Activated T-helper 2 cell treated with anti-CD3 and anti-CD28 coated beads, Interferon-gamma antibody, Interleukin-2, Interleukin-4, amounts not matched to agents 10 μg/mL and 5 μg/mL and 100 μg/mL, durations not matched to agents 14 hours and 24 hours and 36 hours (primary cell): Measurements from ENCODE around the gene CREBL2. TPM values are rescaled to one million over a fixed set of nuclear protein-coding genes. Genes with fewer than 3 reads are reported as not detected.
"Not testable (repeated sequence)": the region's sequence is repeated elsewhere in the genome, so short reads cannot be mapped to it uniquely, and the experiment has no call there.

Source experiments
- DNase-seq: peaks from one replicate; pipeline ENCODE4 v3.0.0; 2021; ENCODE audit warnings: low spot score
- H3K27ac Mint-ChIP-seq: one replicate; pipeline ENCODE4 v1.8.0; 2021; ENCODE audit warnings: mixed read lengths
- H3K27me3 Mint-ChIP-seq: one replicate; pipeline ENCODE4 v1.8.0; 2021; ENCODE audit warnings: low read depth, mixed read lengths
- H3K36me3 Mint-ChIP-seq: one replicate; pipeline ENCODE4 v1.8.0; 2021; ENCODE audit warnings: low read depth, mixed read lengths
- H3K4me1 Mint-ChIP-seq: one replicate; pipeline ENCODE4 v1.8.0; 2021; ENCODE audit warnings: low read depth, mixed read lengths
- H3K4me3 Mint-ChIP-seq: one replicate; pipeline ENCODE4 v1.8.0; 2021; ENCODE audit warnings: low read depth, mild to moderate bottlenecking, moderate library complexity, mixed read lengths
- H3K9me3 Mint-ChIP-seq: one replicate; pipeline ENCODE4 v1.8.0; 2021; ENCODE audit warnings: mixed read lengths
- intact Hi-C: fragments of 100-400 bp; cut with micrococcal nuclease; formaldehyde crosslinking; loops from one replicate; pipeline ENCODE4 v1.15.1; 2023
- total RNA-seq: library from RNA; stranded (reverse); gene quantifications from 2 replicates; pipeline ENCODE4 v1.2.3, GENCODE V29; 2022

Gene CREBL2
- total RNA-seq, 1 donor from 2014 or later: 22.3 TPM

DNA sequence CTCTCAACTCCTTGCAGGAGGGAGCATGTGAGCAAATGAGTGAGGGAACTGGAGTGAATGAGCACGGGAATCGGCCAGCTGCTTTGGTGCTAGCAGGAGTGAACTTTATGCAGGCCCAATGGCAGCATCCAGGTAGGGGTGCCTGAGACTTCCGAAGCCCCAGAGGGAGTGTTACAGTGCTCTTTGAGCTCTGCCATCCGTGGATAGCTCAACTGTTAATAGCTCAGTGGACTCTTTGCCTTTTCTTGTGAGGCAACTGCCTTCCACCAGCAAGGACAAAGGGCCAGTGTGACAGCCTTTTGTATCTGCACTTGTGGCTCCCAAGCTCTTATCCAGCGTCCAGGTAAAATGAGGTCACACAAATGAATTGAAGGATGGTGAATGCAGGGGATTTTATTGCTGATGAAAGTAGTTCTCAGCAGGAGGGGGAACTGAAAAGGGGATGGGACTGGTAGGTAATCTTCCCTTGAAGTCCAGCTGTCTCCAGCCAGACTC, 12.9 kb downstream of the CREBL2 start:
- DNase-seq: no peak
- Mint-ChIP-seq H3K9me3 (peaks cover 7% of the 10 kb centered on the region), H3K27me3 (no peaks in the 10 kb centered on the region), H3K4me1 (peaks cover 60% of the 10 kb centered on the region), H3K27ac (no peak overlapping the region), H3K4me3 (no peak overlapping the region), H3K36me3 (peaks cover 64% of the 10 kb centered on the region)
- intact Hi-C loops: no loop called here

DNA sequence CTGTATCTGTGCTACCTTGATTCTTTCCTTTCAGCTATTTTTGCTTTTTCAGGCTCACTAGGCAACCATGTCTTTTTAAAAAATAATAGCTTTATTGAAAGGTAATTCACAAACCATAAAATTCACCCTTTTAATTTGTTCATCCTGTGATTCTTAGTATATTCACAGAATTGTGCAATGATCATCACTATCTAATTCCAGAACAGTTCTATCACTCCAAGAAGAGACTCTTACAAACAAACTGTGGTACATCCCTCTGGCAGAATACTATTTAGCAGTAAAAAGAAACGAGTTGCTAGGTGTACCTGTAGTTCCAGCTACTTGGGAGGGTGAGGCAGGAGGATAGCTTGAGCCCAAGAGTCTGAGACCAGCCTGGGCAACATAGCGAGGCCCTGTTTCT, 14.8 kb downstream of the CREBL2 start:
- intact Hi-C loops: no loop called here

DNA sequence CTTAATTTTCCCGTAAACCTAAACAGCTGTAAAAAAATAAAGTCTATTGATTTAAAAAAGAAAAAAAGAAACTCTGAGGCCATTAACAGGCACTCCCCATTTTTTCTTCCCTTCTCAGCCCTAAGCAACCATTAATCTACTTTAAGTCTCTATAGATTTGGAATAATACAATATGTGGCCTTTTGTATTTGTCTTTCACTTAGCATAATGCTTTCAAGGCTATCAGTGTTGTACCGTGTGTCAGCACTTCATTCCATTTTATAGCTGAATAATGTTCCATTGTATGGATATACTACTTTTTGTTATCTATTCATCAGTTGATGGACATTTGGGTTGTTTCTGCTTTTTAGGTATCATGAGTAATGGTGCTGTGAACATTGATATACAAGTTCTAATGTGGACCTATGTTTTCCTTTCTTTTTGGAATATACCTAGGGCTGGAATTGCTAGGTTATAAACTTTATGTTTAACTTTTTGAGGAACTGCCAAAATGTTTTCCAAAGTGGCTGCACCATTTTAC, 15.7 kb downstream of the CREBL2 start:
- H3K4me3 Mint-ChIP-seq: no peak overlapping the region
- H3K27ac Mint-ChIP-seq: no peak overlapping the region
- no peaks in the 10 kb centered on the region for H3K27me3 Mint-ChIP-seq
- H3K4me1 Mint-ChIP-seq: peaks cover 55% of the 10 kb centered on the region
- no peak for DNase-seq
- intact Hi-C loops: no loop called here
- peaks cover 7% of the 10 kb centered on the region for H3K9me3 Mint-ChIP-seq
- H3K36me3 Mint-ChIP-seq: peaks cover 56% of the 10 kb centered on the region

More for the DNA sequence above, 14.8 kb downstream of the CREBL2 start:
- no peak for DNase-seq
- Mint-ChIP-seq H3K36me3 (peaks cover 59% of the 10 kb centered on the region), H3K27ac (no peak overlapping the region), H3K4me3 (no peak overlapping the region), H3K4me1 (peaks cover 62% of the 10 kb centered on the region), H3K27me3 (no peaks in the 10 kb centered on the region), H3K9me3 (peaks cover 7% of the 10 kb centered on the region)

DNA sequence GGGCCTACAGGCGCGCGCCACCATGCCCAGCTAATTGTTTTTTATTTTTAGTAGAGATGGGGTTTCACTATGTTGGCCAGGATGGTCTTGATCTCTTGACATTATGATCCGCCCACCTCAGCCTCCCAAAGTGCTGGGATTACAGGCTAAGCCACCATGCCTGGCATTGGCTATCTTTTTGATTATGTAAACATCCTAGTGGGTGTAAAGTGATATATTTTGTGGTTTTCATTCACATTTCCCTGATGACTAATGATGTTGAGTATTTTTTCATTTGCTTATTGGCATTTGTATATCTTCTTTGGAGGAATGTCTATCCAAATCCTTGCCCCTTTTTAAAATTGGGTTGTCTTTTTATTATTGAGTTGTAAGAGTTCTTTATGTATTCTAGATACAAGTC, 16.3 kb downstream of the CREBL2 start:
- Mint-ChIP-seq H3K9me3 (peaks cover 7% of the 10 kb centered on the region), H3K4me3 (no peak overlapping the region)
- intact Hi-C loops: no loop called here

DNA sequence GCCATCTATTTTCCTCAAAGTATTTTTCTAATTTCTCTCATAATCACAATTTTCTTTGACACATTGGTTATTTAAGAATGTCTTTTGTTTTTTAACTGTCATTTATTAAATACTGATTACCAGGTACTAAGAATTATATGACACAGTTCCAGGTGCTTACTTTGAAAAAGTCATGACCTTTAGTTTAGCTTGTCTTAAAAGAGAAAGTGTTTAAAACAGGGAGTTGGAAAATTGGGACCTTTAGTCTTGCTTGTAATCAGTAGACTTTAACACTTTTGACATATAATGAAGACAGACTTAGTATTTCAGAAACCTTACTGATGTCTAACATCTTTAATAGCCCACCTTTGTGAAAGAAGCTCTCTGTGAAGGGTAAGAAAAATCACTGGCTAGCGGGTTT, 19.2 kb downstream of the CREBL2 start:
- H3K36me3 Mint-ChIP-seq: peaks cover 46% of the 10 kb centered on the region
- intact Hi-C loops: no loop called here
- peaks cover 39% of the 10 kb centered on the region for H3K4me1 Mint-ChIP-seq
- no peak overlapping the region for H3K4me3 Mint-ChIP-seq
- H3K27me3 Mint-ChIP-seq: no peaks in the 10 kb centered on the region
- no peaks in the 10 kb centered on the region for H3K9me3 Mint-ChIP-seq
- DNase-seq: no peak
- H3K27ac Mint-ChIP-seq: no peak overlapping the region

More for the DNA sequence above, 16.3 kb downstream of the CREBL2 start:
- Mint-ChIP-seq H3K4me1 (peaks cover 50% of the 10 kb centered on the region), H3K27me3 (no peaks in the 10 kb centered on the region), H3K27ac (no peak overlapping the region), H3K36me3 (peaks cover 51% of the 10 kb centered on the region)
- no peak for DNase-seq

DNA sequence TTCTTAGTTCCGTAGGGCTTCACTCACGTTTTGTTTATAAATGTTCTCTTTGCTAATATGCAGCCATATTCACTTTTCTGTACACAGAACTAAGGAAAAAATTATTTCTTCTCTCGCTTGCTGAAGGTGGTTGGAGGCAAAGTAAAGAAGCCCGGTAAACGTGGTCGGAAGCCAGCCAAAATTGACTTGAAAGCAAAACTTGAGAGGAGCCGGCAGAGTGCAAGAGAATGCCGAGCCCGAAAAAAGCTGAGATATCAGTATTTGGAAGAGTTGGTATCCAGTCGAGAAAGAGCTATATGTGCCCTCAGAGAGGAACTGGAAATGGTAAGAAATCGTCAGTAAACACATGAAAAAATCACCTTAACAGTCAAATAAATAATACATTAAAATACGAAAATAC, 24.0 kb downstream of the CREBL2 start:
- no peak for DNase-seq
- H3K36me3 Mint-ChIP-seq: peaks cover 62% of the 10 kb centered on the region
- H3K27ac Mint-ChIP-seq: no peak overlapping the region
- peaks cover 14% of the 10 kb centered on the region for H3K9me3 Mint-ChIP-seq
- H3K4me3 Mint-ChIP-seq: no peak overlapping the region
- H3K4me1 Mint-ChIP-seq: peaks cover 15% of the 10 kb centered on the region
- intact Hi-C loops: no loop called here
- no peaks in the 10 kb centered on the region for H3K27me3 Mint-ChIP-seq

DNA sequence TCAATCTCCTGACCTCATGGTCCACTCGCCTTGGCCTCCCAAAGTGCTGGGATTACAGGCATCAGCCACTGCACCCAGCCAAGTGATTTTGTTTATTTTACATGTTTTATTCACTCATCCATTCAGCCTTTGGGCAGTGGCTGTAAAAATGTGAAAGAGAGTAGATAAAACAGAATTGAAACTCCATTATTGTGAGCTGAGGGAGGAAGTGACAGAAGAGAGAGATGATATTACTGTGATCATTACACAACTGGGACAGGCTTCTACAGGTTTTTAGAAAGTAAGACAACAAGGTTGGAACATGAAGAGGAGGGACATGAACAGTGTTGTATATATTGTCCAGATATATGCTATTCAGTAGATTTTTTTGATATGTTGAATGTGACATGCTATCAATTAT, 25.0 kb downstream of the CREBL2 start:
- DNase-seq: no peak
- peaks cover 6% of the 10 kb centered on the region for H3K4me1 Mint-ChIP-seq
- peaks cover 62% of the 10 kb centered on the region for H3K36me3 Mint-ChIP-seq
- peaks cover 17% of the 10 kb centered on the region for H3K9me3 Mint-ChIP-seq
- H3K27me3 Mint-ChIP-seq: no peaks in the 10 kb centered on the region
- H3K4me3 Mint-ChIP-seq: no peak overlapping the region
- no peak overlapping the region for H3K27ac Mint-ChIP-seq
- intact Hi-C loops: no loop called here

DNA sequence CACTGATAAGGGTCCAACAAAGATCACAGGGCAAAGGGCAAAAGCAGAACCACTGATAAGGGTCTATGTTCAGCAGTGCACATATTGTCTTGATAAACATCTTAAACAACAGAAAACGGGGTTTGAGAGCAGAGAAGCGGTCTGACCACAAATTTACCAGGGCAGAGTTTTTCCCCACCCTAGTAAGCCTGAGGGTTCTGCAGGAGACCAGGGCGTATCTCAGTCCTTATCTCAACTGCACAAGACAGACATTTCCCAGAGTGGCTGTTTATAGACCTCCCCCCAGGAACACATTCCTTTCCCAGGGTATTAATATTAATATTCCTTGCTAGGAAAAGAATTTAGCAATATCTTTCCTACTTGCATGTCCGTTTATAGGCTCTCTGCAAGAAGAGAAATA, 28.3 kb downstream of the CREBL2 start:
- peaks cover 17% of the 10 kb centered on the region for H3K9me3 Mint-ChIP-seq
- intact Hi-C loops, H3K4me3 Mint-ChIP-seq, DNase-seq, H3K27me3 Mint-ChIP-seq, H3K27ac Mint-ChIP-seq, H3K4me1 Mint-ChIP-seq: not testable (repeated sequence)
- H3K36me3 Mint-ChIP-seq: peaks cover 79% of the 10 kb centered on the region

DNA sequence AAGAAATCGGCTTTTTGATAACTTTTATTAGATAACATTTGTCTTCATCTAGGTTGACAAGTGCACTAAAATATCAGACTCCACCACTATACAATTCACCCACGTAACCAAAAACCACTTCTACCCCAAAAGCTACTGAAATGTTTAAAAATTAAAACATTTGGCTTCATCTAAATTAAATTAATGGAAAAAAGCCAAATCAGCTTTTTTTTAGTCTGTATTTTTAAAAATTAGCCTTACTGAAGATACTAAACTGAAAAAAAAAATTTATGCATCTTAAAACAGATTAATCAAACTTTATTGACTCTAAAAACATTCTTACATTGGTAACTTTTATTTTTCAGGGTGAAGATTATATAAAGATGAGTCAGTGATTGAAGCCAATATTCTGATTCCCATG, 30.0 kb downstream of the CREBL2 start:
- no peaks in the 10 kb centered on the region for H3K27me3 Mint-ChIP-seq
- H3K4me1 Mint-ChIP-seq: peaks cover 15% of the 10 kb centered on the region
- peaks cover 18% of the 10 kb centered on the region for H3K9me3 Mint-ChIP-seq
- H3K36me3 Mint-ChIP-seq: peaks cover 82% of the 10 kb centered on the region
- DNase-seq: no peak
- H3K4me3 Mint-ChIP-seq: no peak overlapping the region
- intact Hi-C loops: no loop called here
- no peak overlapping the region for H3K27ac Mint-ChIP-seq

DNA sequence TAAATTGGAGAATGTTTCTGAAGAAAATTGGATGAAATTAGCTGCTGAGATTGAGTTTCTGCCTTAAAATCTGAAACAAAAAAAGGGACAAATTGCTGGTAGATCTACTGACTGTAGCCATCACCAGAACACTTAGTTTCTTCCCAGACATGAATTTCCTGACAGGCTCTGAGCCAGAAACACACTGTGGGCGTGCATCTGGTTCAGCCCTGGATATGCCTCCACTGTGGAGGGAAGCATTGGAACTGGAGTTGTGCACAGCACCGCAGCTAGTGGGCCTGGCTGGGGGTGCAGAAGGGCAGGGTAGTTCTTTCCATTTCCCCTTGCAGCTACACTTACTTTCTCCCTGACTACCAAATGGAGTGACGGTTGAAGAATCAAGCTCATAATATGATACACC, 31.2 kb downstream of the CREBL2 start:
- H3K9me3 Mint-ChIP-seq: peaks cover 31% of the 10 kb centered on the region
- no peak for DNase-seq
- H3K4me3 Mint-ChIP-seq: no peak overlapping the region
- intact Hi-C loops: no loop called here
- H3K27me3 Mint-ChIP-seq: no peaks in the 10 kb centered on the region
- H3K36me3 Mint-ChIP-seq: peaks cover 83% of the 10 kb centered on the region
- no peak overlapping the region for H3K27ac Mint-ChIP-seq
- H3K4me1 Mint-ChIP-seq: peaks cover 13% of the 10 kb centered on the region

DNA sequence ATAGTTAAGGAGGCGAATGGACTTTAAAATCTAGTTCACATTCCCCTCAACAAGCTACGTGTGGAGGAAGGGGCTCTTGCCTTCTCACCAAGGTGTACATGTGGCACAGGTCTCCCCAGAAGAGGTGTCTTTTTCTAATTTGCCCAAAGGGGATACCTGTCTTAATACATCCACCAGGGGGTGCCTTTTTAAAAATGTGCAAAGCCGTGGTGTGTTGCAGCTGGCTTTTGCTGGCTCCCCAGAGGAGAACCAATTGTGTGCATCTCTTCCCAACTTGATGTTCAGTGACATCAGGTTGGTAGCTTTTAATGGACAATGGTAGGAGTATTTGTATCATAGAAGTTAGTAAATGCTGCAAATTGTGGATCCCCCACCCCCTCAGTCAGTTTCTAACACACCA, 33.8 kb downstream of the CREBL2 start:
- Mint-ChIP-seq H3K27ac (peak overlapping the region; percentile 78), H3K4me1 (peaks cover 13% of the 10 kb centered on the region), H3K27me3 (no peaks in the 10 kb centered on the region), H3K9me3 (peaks cover 43% of the 10 kb centered on the region), H3K4me3 (no peak overlapping the region), H3K36me3 (peaks cover 79% of the 10 kb centered on the region)
- intact Hi-C loops: loop anchor here (2.0 to 5.0 kb wide), 2 partner anchors 27 to 33 kb away; partner anchors contain the start of gene CREBL2
- no peak for DNase-seq

DNA sequence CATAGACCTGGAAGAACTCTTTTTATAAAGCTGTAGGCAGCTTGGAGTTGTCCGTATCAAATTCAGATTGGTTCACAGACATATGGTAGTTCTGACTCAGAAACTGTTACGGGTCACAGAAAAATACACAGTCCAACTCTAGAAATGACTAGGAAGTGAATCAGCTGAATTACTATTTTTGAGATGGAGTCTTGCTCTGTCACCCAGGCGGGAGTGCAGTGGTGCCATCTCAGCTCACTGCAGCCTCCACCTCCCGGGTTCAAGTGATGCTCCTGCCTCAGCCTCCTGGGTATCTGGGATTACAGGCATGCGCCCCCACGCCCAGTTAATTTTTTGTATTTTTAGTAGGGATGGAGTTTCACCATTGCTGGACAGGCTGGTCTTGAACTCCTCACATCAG, 34.3 kb downstream of the CREBL2 start:
- not testable (repeated sequence) for H3K4me3 Mint-ChIP-seq, H3K27me3 Mint-ChIP-seq, DNase-seq
- intact Hi-C loops: loop anchor here (1.0 to 5.0 kb wide), 3 partner anchors 27 to 52 kb away; partner anchors contain the start of gene CREBL2
- H3K4me1 Mint-ChIP-seq: peaks cover 13% of the 10 kb centered on the region
- H3K36me3 Mint-ChIP-seq: peaks cover 77% of the 10 kb centered on the region
- peaks cover 42% of the 10 kb centered on the region for H3K9me3 Mint-ChIP-seq
- H3K27ac Mint-ChIP-seq: peak overlapping the region; percentile 78

DNA sequence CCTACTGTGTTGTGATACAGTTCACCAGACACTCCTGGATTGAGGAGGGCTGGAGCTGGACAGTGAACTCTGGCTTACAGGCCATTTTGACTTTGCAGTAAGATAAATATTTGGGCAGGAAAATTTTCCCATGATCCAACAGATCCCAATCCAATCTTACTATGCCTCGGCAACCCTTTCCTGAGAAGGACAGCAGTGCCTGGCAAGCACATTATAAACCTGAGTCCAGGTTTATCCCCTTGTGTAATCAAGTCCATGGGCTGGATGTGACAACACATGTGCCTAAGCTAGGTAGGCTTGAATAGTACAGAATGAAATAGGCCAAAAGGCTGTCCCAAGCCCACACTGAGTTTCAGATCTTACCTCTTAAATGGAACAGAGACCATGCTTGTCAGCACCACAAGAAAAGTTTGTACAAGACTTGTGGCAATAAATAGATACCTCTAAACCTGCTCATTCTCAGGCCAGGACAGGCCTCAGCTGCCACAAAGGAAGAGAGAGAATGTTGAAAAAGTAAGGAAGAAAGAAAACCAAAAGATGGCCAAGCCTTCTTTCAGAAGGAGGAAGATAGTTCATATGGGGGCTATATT, 34.9 kb downstream of the CREBL2 start:
- Mint-ChIP-seq H3K9me3 (peaks cover 47% of the 10 kb centered on the region), H3K4me3 (no peak overlapping the region), H3K27me3 (no peaks in the 10 kb centered on the region), H3K4me1 (peaks cover 13% of the 10 kb centered on the region), H3K27ac (no peak overlapping the region), H3K36me3 (peaks cover 78% of the 10 kb centered on the region)
- intact Hi-C loops: loop anchor here (1.0 to 5.0 kb wide), 2 partner anchors 34 to 52 kb away; partner anchors contain the start of gene CREBL2
- no peak for DNase-seq
